Measurements from ENCODE around the gene MSN.

GRCh38 chrX:65741823-65742222, 74.4 kb downstream of the MSN start:
- TF ChIP-seq KAT2B (IDR thresholded peaks at IDR 0.05; ENCODE audit: borderline replicate concordance, low read depth, low read length) (no peak), CBX2 (IDR thresholded peaks at IDR 0.05; ENCODE audit: low read depth, low read length) (no peak), CBX2 (CRISPR knock-in tag; IDR thresholded peaks at IDR 0.05; ENCODE audit: low read depth) (no peak), SRF (IDR thresholded peaks at IDR 0.05; ENCODE audit: low read depth, low read length) (no peak), YY1 (IDR thresholded peaks at IDR 0.05; ENCODE audit: insufficient read depth, insufficient replicate concordance, low read depth, low read length) (no peak), ZNF563 (CRISPR knock-in tag; IDR thresholded peaks at IDR 0.05) (no peak), GATAD1 (CRISPR knock-in tag; IDR thresholded peaks at IDR 0.05) (no peak), DNMT1 (CRISPR knock-in tag; IDR thresholded peaks at IDR 0.05) (no peak), ZNF232 (CRISPR knock-in tag; IDR thresholded peaks at IDR 0.05; ENCODE audit: borderline replicate concordance) (no peak), CERS6 (CRISPR knock-in tag; IDR thresholded peaks at IDR 0.05) (no peak), SP1 (IDR thresholded peaks at IDR 0.05) (no peak), SP1 (CRISPR knock-in tag; IDR thresholded peaks at IDR 0.05) (no peak), HNRNPL (IDR thresholded peaks at IDR 0.05; ENCODE audit: low read depth, low read length) (no peak)
- TF ChIP-seq, protein P1, sequence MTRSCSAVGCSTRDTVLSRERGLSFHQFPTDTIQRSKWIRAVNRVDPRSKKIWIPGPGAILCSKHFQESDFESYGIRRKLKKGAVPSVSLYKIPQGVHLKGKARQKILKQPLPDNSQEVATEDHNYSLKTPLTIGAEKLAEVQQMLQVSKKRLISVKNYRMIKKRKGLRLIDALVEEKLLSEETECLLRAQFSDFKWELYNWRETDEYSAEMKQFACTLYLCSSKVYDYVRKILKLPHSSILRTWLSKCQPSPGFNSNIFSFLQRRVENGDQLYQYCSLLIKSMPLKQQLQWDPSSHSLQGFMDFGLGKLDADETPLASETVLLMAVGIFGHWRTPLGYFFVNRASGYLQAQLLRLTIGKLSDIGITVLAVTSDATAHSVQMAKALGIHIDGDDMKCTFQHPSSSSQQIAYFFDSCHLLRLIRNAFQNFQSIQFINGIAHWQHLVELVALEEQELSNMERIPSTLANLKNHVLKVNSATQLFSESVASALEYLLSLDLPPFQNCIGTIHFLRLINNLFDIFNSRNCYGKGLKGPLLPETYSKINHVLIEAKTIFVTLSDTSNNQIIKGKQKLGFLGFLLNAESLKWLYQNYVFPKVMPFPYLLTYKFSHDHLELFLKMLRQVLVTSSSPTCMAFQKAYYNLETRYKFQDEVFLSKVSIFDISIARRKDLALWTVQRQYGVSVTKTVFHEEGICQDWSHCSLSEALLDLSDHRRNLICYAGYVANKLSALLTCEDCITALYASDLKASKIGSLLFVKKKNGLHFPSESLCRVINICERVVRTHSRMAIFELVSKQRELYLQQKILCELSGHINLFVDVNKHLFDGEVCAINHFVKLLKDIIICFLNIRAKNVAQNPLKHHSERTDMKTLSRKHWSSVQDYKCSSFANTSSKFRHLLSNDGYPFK (CRISPR knock-in tag; IDR thresholded peaks at IDR 0.05; ENCODE audit: borderline replicate concordance), result no peak
- TF ChIP-seq, protein P2, sequence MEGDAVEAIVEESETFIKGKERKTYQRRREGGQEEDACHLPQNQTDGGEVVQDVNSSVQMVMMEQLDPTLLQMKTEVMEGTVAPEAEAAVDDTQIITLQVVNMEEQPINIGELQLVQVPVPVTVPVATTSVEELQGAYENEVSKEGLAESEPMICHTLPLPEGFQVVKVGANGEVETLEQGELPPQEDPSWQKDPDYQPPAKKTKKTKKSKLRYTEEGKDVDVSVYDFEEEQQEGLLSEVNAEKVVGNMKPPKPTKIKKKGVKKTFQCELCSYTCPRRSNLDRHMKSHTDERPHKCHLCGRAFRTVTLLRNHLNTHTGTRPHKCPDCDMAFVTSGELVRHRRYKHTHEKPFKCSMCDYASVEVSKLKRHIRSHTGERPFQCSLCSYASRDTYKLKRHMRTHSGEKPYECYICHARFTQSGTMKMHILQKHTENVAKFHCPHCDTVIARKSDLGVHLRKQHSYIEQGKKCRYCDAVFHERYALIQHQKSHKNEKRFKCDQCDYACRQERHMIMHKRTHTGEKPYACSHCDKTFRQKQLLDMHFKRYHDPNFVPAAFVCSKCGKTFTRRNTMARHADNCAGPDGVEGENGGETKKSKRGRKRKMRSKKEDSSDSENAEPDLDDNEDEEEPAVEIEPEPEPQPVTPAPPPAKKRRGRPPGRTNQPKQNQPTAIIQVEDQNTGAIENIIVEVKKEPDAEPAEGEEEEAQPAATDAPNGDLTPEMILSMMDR (CRISPR knock-in tag; IDR thresholded peaks at IDR 0.05), result no peak
- TF ChIP-seq, protein P3, sequence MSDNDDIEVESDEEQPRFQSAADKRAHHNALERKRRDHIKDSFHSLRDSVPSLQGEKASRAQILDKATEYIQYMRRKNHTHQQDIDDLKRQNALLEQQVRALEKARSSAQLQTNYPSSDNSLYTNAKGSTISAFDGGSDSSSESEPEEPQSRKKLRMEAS (IDR thresholded peaks at IDR 0.05), result no peak

Measured in HepG2 (cell line).